Vagina (tissue), 2 donors: Measurements from ENCODE around the gene CYP19A1.

Experiments
- CTCF ChIP-seq, 3 experiments: fragments of 450-650 bp in 2 of 3; fragments of 200-600 bp in 1 of 3; sonication (generic) in 1 of 3; IDR thresholded peaks; one replicate each; pipeline ENCODE4 v1.5.1; 2017 to 2019; ENCODE audit warnings: antibody characterized with exemption in 3 of 3, mild to moderate bottlenecking in 2 of 3, moderate library complexity in 2 of 3
- POLR2A ChIP-seq, 2 donors: fragments of 450-650 bp; IDR thresholded peaks; one replicate each; pipeline ENCODE4 v1.6.1; 2017; ENCODE audit warnings: antibody characterized with exemption in 2 of 2, mild to moderate bottlenecking in 2 of 2, moderate library complexity in 2 of 2
- POLR2AphosphoS5 ChIP-seq, 2 donors: sonication (generic); formaldehyde crosslinking; IDR thresholded peaks; one replicate each; pipeline ENCODE4 v1.9.0; 2017; ENCODE audit warnings: antibody characterized with exemption in 2 of 2, mild to moderate bottlenecking in 2 of 2, low read depth in 1 of 2; ENCODE audit not compliant: insufficient read depth in 1 of 2

DNA sequence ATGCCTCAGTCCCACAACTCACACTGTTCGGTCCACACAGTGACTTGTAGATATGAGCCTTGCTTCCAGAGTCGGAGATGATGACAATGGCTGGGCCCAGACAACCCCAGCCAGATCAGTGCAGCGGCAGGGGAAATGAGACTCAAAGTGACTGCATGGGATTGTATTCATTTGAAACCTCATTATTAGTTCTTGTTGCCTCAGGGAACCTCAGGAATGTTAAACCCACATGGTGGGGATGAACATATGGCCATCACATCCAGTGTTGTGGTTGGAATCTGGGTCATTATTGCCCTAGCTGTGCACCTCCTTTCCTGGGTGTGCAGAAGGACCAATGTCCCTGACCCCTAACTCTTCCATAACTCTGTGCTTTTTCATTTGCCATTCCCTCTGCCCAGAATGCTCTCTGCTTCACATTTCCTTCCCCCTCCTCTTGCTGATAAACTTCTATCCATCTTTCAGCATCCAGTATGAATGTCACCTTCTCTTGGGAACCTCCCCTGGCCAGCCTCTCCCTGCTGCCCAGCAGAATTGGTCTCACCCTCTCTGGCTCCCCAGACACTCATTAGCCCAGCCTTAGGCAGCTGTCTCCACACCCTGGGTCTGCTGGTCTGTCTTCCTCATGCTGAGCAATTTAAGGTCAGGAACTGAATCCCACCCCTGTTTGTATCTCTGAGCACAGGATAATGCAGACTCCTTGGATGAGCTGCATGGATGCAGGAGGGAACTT is 176.7 kb downstream of the CYP19A1 start:
- TF ChIP-seq CTCF (IDR thresholded peaks at IDR 0.05), result no peak
- no peak for TF ChIP-seq POLR2AphosphoS5 (IDR thresholded peaks at IDR 0.05; ENCODE audit: insufficient read depth in 1 of 2, low read depth in 1 of 2)
- TF ChIP-seq POLR2A (IDR thresholded peaks at IDR 0.05), result no peak
